Activated T-cell treated with anti-CD3 and anti-CD28 coated beads, Interleukin-2, amount 50 U/mL, for 4 hours (primary cell): ENCODE measurements around the gene GPATCH2L. TPM values are rescaled to one million over a fixed set of nuclear protein-coding genes. Genes with fewer than 3 reads are reported as not detected.

Source experiments
- ATAC-seq, 2 donors: fragments of 200-7000 bp; cut with Tn5 transposase; one replicate each; pipeline ENCODE4 v1.10.0; 2021
- DNase-seq: peaks from one replicate; pipeline ENCODE4 v3.0.0-alpha.2; 2020
- H3K27me3 Mint-ChIP-seq: one replicate; pipeline ENCODE4 v1.8.0; 2021; ENCODE audit warnings: low read depth, mixed read lengths
- H3K36me3 Mint-ChIP-seq: one replicate; pipeline ENCODE4 v1.8.0; 2022; ENCODE audit warnings: mixed read lengths; ENCODE audit not compliant: insufficient read depth
- H3K4me1 Mint-ChIP-seq: one replicate; pipeline ENCODE4 v1.8.0; 2021; ENCODE audit warnings: low read depth, mixed read lengths
- H3K4me3 Mint-ChIP-seq: one replicate; pipeline ENCODE4 v1.8.0; 2021; ENCODE audit warnings: mild to moderate bottlenecking, moderate library complexity, mixed read lengths
- H3K9me3 Mint-ChIP-seq: one replicate; pipeline ENCODE4 v1.8.0; 2021; ENCODE audit warnings: mixed read lengths
- total RNA-seq, 3 donors: library from RNA; stranded (reverse); gene quantifications; one replicate each; pipeline ENCODE4 v1.2.1, GENCODE V29; 2021

The GPATCH2L gene
- total RNA-seq, 3 donors from 2014 or later = 31.3 to 41.4 (median 40.8) TPM

GRCh38 chr14:76126076-76126475 is 25.6 kb upstream of the GPATCH2L start:
- ATAC-seq = no peak
- Mint-ChIP-seq H3K27me3 (peaks cover 36% of the 10 kb centered on the region), H3K9me3 (peaks cover 3% of the 10 kb centered on the region), H3K4me3 (no peak overlapping the region), H3K4me1 (no peaks in the 10 kb centered on the region), H3K36me3 (no peaks in the 10 kb centered on the region)
- DNase-seq = no peak

DNA sequence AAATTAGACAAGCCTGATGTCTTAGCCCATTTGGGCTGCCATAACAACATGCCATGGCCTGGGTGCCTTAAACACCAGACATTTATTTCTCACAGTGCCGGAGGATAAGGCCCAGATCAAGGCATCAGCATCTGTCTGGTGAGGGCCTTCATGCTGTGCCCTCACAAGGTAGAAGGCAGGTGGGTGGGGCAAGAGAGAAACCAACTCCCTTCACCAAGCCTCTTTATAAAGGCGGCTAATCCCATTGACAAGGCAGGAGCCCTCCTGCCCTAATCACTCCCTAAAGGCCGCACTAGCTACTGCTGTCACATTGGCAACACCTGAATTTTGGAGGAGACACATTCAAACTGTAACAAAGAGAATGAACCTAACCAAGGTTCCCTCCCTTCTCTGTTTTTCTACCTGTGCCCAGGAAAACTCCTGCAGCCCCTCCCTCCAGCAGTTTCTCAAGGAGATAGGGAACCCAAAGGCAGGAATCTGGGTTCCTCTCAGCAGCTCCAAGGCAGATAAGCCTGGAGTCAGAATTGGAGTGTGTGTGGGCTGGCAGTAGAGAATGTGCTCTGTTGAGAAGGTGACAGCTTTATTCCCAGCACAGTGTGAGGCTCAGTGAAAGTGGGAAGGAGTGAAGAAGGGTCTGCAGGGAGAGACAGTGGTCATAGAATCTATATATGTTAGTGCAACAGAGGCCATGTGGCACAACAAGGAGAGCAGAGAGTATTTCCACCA is 21.7 kb upstream of the GPATCH2L start:
- H3K4me3 Mint-ChIP-seq = no peak overlapping the region
- DNase-seq = no peak
- H3K36me3 Mint-ChIP-seq = no peaks in the 10 kb centered on the region
- no peak for ATAC-seq
- H3K27me3 Mint-ChIP-seq = peaks cover 61% of the 10 kb centered on the region
- no peaks in the 10 kb centered on the region for H3K4me1 Mint-ChIP-seq
- peaks cover 3% of the 10 kb centered on the region for H3K9me3 Mint-ChIP-seq

DNA sequence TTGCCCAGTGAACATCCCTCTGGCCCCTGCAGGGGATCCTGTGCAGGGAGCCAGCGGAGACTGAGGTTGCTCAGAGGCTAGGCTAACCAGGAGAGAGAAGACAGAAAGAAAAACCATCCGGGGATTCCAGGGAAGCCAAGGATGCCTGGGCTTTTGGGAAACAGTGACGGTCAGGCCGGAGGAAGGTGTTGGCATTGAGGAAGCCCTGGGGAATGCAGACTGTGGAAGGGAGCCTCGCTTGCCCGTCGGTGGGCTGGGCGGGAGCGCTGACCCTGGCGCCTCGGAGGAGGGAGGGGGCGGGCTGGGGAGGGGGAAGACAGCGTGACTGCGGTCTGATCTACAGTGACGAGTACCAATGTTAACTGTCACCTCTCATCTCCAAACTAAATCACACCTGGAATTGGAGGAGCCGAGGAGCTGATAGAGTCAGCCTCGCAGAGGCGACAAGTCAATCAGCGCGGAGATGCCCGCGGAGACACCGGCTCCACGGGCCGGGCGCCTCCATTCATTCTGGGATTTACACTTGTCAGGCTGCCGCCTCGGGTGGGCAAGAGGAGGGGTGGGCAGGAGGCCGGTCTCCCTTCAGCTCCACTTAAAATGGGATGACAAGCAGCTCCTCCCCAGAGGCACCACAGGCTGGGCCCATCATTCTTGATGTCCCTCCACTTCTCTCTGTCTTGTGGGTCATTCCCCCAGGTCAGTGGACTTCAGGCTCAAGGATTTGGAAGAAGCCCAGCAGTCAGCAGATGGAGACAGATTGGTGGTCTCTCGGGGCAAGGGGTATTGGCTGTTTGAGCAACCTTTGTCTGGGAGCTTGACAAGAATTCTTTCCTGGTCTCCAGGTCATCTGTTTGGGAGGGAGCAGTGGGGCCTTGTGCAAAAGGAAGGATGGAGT is 20.4 kb upstream of the GPATCH2L start:
- Mint-ChIP-seq H3K36me3 (no peaks in the 10 kb centered on the region), H3K9me3 (peaks cover 3% of the 10 kb centered on the region), H3K4me3 (no peak overlapping the region), H3K27me3 (peaks cover 65% of the 10 kb centered on the region), H3K4me1 (no peaks in the 10 kb centered on the region)
- no peak for DNase-seq
- ATAC-seq = no peak

- DNase-seq = no peak
- H3K4me3 Mint-ChIP-seq = no peak overlapping the region
- peaks cover 68% of the 10 kb centered on the region for H3K27me3 Mint-ChIP-seq
Observed at GRCh38 chr14:76133103-76133502, 18.6 kb upstream of the GPATCH2L start.

GRCh38 chr14:76134231-76134630 is 17.5 kb upstream of the GPATCH2L start:
- ATAC-seq (no peak), DNase-seq (no peak)
- H3K4me1 Mint-ChIP-seq = peaks cover 5% of the 10 kb centered on the region
- peaks cover 67% of the 10 kb centered on the region for H3K27me3 Mint-ChIP-seq
- H3K9me3 Mint-ChIP-seq = no peaks in the 10 kb centered on the region
- no peaks in the 10 kb centered on the region for H3K36me3 Mint-ChIP-seq
- no peak overlapping the region for H3K4me3 Mint-ChIP-seq

More at GRCh38 chr14:76133103-76133502, 18.6 kb upstream of the GPATCH2L start:
- Mint-ChIP-seq H3K36me3 (no peaks in the 10 kb centered on the region), H3K4me1 (peaks cover 2% of the 10 kb centered on the region), H3K9me3 (no peaks in the 10 kb centered on the region)
- ATAC-seq = no peak

DNA sequence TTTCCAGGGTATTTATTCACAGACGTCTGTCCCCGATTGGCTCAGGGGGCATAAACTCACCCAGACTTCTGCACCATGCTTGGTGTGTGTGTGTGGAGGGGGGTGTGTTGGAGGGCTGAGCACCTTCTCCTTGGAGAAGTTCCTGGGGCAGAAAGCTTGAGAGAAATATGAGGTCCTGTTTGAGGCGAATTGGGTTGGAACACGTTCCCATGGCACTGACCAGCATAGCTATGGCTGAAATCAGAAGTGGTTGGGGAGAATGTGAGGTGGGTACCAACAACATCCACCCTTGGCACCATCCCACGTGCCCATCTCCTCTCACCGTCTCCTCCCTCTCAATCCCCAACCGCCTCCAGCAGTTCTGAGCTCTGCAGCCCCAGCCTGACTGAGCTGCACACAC is 16.0 kb upstream of the GPATCH2L start:
- Mint-ChIP-seq H3K9me3 (peaks cover 4% of the 10 kb centered on the region), H3K27me3 (peaks cover 77% of the 10 kb centered on the region), H3K4me1 (peaks cover 6% of the 10 kb centered on the region), H3K36me3 (no peaks in the 10 kb centered on the region), H3K4me3 (no peak overlapping the region)
- DNase-seq = no peak
- no peak for ATAC-seq

- peaks cover 79% of the 10 kb centered on the region for H3K27me3 Mint-ChIP-seq
- H3K4me3 Mint-ChIP-seq = no peak overlapping the region
- H3K4me1 Mint-ChIP-seq = peaks cover 6% of the 10 kb centered on the region
- DNase-seq (no peak), ATAC-seq (no peak)
- peaks cover 6% of the 10 kb centered on the region for H3K9me3 Mint-ChIP-seq
- H3K36me3 Mint-ChIP-seq = peaks cover 2% of the 10 kb centered on the region
Observed at GRCh38 chr14:76136476-76137110, 15.1 kb upstream of the GPATCH2L start.

GRCh38 chr14:76138119-76138757 is 13.5 kb upstream of the GPATCH2L start:
- DNase-seq (no peak), ATAC-seq (no peak)
- H3K9me3 Mint-ChIP-seq = peaks cover 13% of the 10 kb centered on the region
- H3K27me3 Mint-ChIP-seq = peaks cover 70% of the 10 kb centered on the region
- H3K4me1 Mint-ChIP-seq = peaks cover 6% of the 10 kb centered on the region
- H3K4me3 Mint-ChIP-seq = no peak overlapping the region
- peaks cover 2% of the 10 kb centered on the region for H3K36me3 Mint-ChIP-seq

DNA sequence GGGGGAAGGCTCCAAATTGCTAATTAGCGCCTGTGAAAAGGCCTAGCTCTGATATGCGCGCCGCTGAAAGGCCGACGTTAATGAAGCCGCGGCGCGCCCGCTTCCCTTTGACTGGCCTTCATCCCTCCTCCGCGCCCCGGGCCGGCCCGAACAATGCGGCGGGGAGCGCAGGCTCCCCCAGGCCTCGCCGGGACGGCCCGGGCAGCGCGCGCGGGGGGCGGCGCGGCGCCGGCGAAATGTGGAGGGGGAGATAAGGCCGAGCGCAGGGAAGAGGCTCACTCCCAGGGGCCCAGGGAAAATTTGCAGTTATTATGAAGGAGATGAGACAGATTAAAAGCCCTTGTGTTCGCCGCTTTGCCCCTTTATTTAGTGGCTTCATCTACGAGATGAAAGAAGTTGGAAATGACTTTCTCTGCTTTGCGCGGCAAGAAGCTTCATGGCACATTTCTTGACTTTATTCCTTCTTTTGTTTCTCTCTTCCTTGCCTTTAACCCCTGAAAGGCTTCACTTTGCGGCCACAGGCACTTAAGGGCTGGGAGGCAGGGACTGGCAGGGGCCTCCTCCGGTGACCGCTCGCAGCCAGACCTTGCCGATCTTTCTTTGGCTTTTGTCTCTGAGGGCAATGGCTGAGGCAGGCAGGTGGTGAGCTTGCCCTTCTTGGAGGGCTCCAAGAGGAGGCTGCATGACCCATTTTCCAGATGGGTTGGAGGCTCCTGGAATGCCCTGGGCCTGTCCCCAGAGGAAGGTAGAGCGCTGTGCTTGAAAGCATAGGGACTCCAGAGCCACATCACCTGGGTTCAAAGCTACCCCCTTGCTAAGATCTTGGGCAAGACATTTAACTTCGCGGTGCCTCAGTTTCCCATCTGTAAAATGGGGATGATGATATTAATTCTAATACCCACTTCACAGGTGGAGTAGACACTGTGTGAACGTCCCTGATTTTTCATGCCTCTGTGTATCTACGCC is 12.7 kb upstream of the GPATCH2L start:
- peaks cover 65% of the 10 kb centered on the region for H3K27me3 Mint-ChIP-seq
- peaks cover 6% of the 10 kb centered on the region for H3K4me1 Mint-ChIP-seq
- peak in 1 of 2 donors; percentile 34 for ATAC-seq
- no peak overlapping the region for H3K4me3 Mint-ChIP-seq
- DNase-seq = no peak
- peaks cover 2% of the 10 kb centered on the region for H3K36me3 Mint-ChIP-seq
- peaks cover 15% of the 10 kb centered on the region for H3K9me3 Mint-ChIP-seq

- H3K4me1 Mint-ChIP-seq = peaks cover 3% of the 10 kb centered on the region
- no peak for ATAC-seq
- no peak for DNase-seq
- H3K36me3 Mint-ChIP-seq = peaks cover 2% of the 10 kb centered on the region
- no peak overlapping the region for H3K4me3 Mint-ChIP-seq
- peaks cover 23% of the 10 kb centered on the region for H3K9me3 Mint-ChIP-seq
- peaks cover 29% of the 10 kb centered on the region for H3K27me3 Mint-ChIP-seq
Observed at GRCh38 chr14:76143642-76144041, 8.1 kb upstream of the GPATCH2L start.

DNA sequence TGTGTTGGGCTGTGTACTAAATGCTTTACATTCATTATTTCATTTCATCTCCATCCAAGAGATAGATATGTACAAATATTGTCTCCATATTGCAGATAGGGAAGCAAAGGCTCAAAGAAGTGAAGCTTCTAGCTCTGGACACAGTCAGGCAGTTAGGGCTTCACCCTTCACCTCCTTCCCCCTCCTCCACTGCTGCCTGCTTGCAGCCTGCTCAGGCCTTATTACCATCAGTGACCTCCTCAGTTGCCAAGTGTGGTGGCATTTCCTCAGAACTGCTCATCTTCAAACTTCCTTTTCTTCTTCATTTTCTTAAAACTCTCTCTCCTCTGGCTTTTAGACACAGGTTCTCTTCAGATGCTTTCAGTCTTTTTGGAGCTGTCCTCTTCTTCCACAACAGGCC is 4.7 kb upstream of the GPATCH2L start:
- Mint-ChIP-seq H3K9me3 (peaks cover 18% of the 10 kb centered on the region), H3K4me1 (peaks cover 7% of the 10 kb centered on the region), H3K4me3 (no peak overlapping the region), H3K27me3 (peaks cover 5% of the 10 kb centered on the region), H3K36me3 (no peaks in the 10 kb centered on the region)
- ATAC-seq = no peak
- no peak for DNase-seq

GRCh38 chr14:76149196-76149595 is 2.5 kb upstream of the GPATCH2L start:
- H3K9me3 Mint-ChIP-seq = peaks cover 11% of the 10 kb centered on the region
- peaks cover 26% of the 10 kb centered on the region for H3K4me1 Mint-ChIP-seq
- no peak for ATAC-seq
- H3K36me3 Mint-ChIP-seq = peaks cover 5% of the 10 kb centered on the region
- no peak overlapping the region for H3K4me3 Mint-ChIP-seq
- H3K27me3 Mint-ChIP-seq = peaks cover 3% of the 10 kb centered on the region
- no peak for DNase-seq

DNA sequence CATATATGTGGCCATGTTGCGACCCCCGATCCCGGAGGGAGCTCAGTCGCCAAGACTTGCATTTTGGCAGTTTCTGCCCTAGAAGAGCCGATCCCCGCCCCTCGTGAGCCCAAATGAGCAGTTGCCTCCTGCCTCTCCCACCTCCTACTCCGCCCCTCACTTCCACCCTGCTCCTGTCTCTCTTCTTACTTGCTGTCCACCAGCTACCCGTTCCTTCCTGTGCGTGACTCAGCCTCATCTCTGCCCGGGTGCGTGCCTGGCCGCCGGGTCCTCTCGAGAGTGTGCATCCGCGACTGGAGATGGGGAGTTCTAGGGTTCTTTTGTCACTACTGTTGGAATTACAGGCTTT is 585 bp downstream of the GPATCH2L start:
- peaks cover 5% of the 10 kb centered on the region for H3K9me3 Mint-ChIP-seq
- DNase-seq (peak; percentile 68), ATAC-seq (peak; percentile 81 to 88)
- no peaks in the 10 kb centered on the region for H3K27me3 Mint-ChIP-seq
- H3K4me1 Mint-ChIP-seq = peaks cover 55% of the 10 kb centered on the region
- H3K36me3 Mint-ChIP-seq = peaks cover 22% of the 10 kb centered on the region
- peak overlapping the region; percentile 97 for H3K4me3 Mint-ChIP-seq
